HG03175 (cell line): Measurements from ENCODE around the gene GALNT1.
A peak's percentile ranks its signal among the peaks of the same experiment; 100 is the strongest.

Experiments
- ATAC-seq: cut with Tn5 transposase; IDR thresholded peaks from one replicate; pipeline ENCODE4 v1.9.1; 2021; ENCODE audit warnings: mild to moderate bottlenecking, moderate library complexity; ENCODE audit not compliant: unreplicated experiment

Gene GALNT1

GRCh38 chr18:35581898-35582641, 530 bp downstream of the GALNT1 start:
- ATAC-seq: no peak

GRCh38 chr18:35582899-35583558, 1.5 kb downstream of the GALNT1 start:
- no peak for ATAC-seq

GRCh38 chr18:35584735-35585134, 3.2 kb downstream of the GALNT1 start:
- no peak for ATAC-seq

GRCh38 chr18:35585608-35586007, 4.1 kb downstream of the GALNT1 start:
- ATAC-seq: no peak

- no peak for ATAC-seq
Observed at GRCh38 chr18:35588122-35588521, 6.6 kb downstream of the GALNT1 start.

- ATAC-seq: no peak
Observed at GRCh38 chr18:35588995-35589394, 7.5 kb downstream of the GALNT1 start.

- ATAC-seq: no peak
Observed at GRCh38 chr18:35589546-35589945, 8.0 kb downstream of the GALNT1 start.

GRCh38 chr18:35590935-35591334, 9.4 kb downstream of the GALNT1 start:
- ATAC-seq: no peak

GRCh38 chr18:35592298-35592697, 10.8 kb downstream of the GALNT1 start:
- peak; percentile 100 for ATAC-seq

- no peak for ATAC-seq
Observed at GRCh38 chr18:35593859-35594258, 12.3 kb downstream of the GALNT1 start.

- no peak for ATAC-seq
Observed at GRCh38 chr18:35597758-35598157, 16.2 kb downstream of the GALNT1 start.

GRCh38 chr18:35602193-35602820, 20.8 kb downstream of the GALNT1 start:
- no peak for ATAC-seq

GRCh38 chr18:35603008-35603407, 21.5 kb downstream of the GALNT1 start:
- no peak for ATAC-seq

GRCh38 chr18:35603528-35603927, 22.0 kb downstream of the GALNT1 start:
- no peak for ATAC-seq

GRCh38 chr18:35604369-35604768, 22.8 kb downstream of the GALNT1 start:
- ATAC-seq: no peak

- ATAC-seq: no peak
Observed at GRCh38 chr18:35605686-35606417, 24.3 kb downstream of the GALNT1 start.

- ATAC-seq: no peak
Observed at GRCh38 chr18:35609236-35609635, 27.7 kb downstream of the GALNT1 start.

- no peak for ATAC-seq
Observed at GRCh38 chr18:35610089-35610488, 28.5 kb downstream of the GALNT1 start.

GRCh38 chr18:35610724-35611123, 29.2 kb downstream of the GALNT1 start:
- no peak for ATAC-seq

GRCh38 chr18:35611518-35611917, 30.0 kb downstream of the GALNT1 start:
- ATAC-seq: no peak

- ATAC-seq: no peak
Observed at GRCh38 chr18:35616074-35616473, 34.5 kb downstream of the GALNT1 start.
